OCI-LY3 (cell line): ENCODE measurements around the gene DECR2.

ENCODE experiments used
- H2AFZ ChIP-seq: fragments of 200-600, 300-600 bp; shearing (Covaris generic); 2 replicates; pipeline ENCODE4 v1.6.0; 2014; ENCODE audit warnings: antibody characterized with exemption, low read depth, low read length
- H3K27ac ChIP-seq: fragments of 200-600, 300-600 bp; sonication (generic); 2 replicates; pipeline ENCODE4 v1.5.1; 2014; ENCODE audit warnings: mild to moderate bottlenecking, low read length, moderate library complexity, mixed read lengths
- H3K27me3 ChIP-seq: fragments of 200-600, 300-600 bp; sonication (generic); 2 replicates; pipeline ENCODE4 v1.6.1; 2014; ENCODE audit warnings: low read depth, low read length, mixed read lengths
- H3K36me3 ChIP-seq: fragments of 200-600, 300-600 bp; sonication (generic); replicated peaks from 2 replicates; pipeline ENCODE3; 2014; ENCODE audit warnings: low read depth, low read length, mixed read lengths
- H3K4me1 ChIP-seq: fragments of 300-600, 200-600 bp; sonication (generic); 2 replicates; pipeline ENCODE4 v1.6.1; 2014; ENCODE audit warnings: low read length, mixed read lengths
- H3K4me2 ChIP-seq: fragments of 200-600, 300-600 bp; sonication (generic); 2 replicates; pipeline ENCODE4 v1.6.1; 2014; ENCODE audit warnings: low read length, mixed read lengths
- H3K4me3 ChIP-seq: fragments of 300-600, 200-600 bp; sonication (generic); 2 replicates; pipeline ENCODE4 v1.5.1; 2014; ENCODE audit warnings: antibody characterized with exemption, mild to moderate bottlenecking, low read length, moderate library complexity
- H3K79me2 ChIP-seq: fragments of 300-600, 200-600 bp; shearing (Covaris generic); 2 replicates; pipeline ENCODE4 v1.6.1; 2014; ENCODE audit warnings: mild to moderate bottlenecking, low read length, mixed read lengths
- H3K9ac ChIP-seq: fragments of 300-600, 200-600 bp; shearing (Covaris generic); 2 replicates; pipeline ENCODE4 v1.6.0; 2014; ENCODE audit warnings: mild to moderate bottlenecking, low read length, moderate library complexity
- H3K9me3 ChIP-seq: fragments of 200-600, 300-600 bp; shearing (Covaris generic); 2 replicates; pipeline ENCODE4 v1.6.1; 2014; ENCODE audit warnings: low read length, mixed read lengths; ENCODE audit not compliant: insufficient read depth
- H4K20me1 ChIP-seq: fragments of 200-600, 300-600 bp; sonication (generic); 2 replicates; pipeline ENCODE4 v1.6.1; 2016; ENCODE audit warnings: low read length, mixed read lengths; ENCODE audit not compliant: insufficient read depth
- EZH2phosphoT487 ChIP-seq: fragments of 200-600 bp; shearing (Covaris generic); IDR thresholded peaks from 2 replicates; pipeline ENCODE4 v1.6.1; 2018; ENCODE audit warnings: antibody characterized with exemption, mixed run types, low read depth
- TF ChIP-seq, protein P1 (sequence below): fragments of 200-600, 300-600 bp; sonication (generic); IDR thresholded peaks from 2 replicates; pipeline ENCODE4 v1.5.1; 2014; ENCODE audit warnings: antibody characterized with exemption, low read length, low read depth

DECR2 gene

DNA sequence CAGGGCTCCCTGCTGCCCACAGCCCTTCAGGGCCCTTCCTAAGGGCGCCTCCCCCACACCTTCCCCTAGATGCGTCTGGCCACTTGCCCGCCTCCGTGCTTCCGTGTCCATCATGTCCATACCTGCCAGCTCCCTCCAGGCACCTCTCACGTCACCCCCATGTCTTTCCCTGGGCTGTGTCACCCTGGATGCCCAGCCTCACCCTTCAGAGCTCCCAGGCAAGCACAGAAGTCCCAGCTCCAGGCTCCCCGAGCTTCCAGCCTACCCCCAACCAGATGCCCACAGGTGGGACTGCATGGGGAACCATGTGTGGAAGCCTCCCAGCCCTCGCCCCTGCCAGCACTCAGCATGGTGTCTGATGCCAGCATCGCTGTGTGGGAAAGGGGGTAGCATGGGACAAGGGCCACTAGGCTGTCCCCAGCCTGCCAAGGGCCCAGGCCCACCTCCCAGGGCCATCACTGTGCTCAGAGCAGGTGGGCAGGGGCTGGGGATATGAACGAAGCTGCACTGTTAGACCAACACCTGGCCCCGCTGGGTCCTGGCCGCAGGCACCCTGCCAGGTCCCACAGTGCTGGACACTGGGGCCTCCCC, 47.3 kb upstream of the DECR2 start:
- Histone ChIP-seq H3K9ac (no peak overlapping the region), H3K4me3 (no peak overlapping the region), H3K79me2 (peaks cover 27% of the 10 kb centered on the region), H3K36me3 (peaks cover 6% of the 10 kb centered on the region), H4K20me1 (peaks cover 6% of the 10 kb centered on the region; the same call in 1 of the 2 replicates), H3K4me1 (peaks cover 5% of the 10 kb centered on the region), H3K27me3 (no peaks in the 10 kb centered on the region), H3K9me3 (no peaks in the 10 kb centered on the region), H2AFZ (no peak overlapping the region), H3K27ac (no peak overlapping the region), H3K4me2 (no peak overlapping the region)
- TF ChIP-seq EZH2phosphoT487 = no peak
- TF ChIP-seq, protein P1, sequence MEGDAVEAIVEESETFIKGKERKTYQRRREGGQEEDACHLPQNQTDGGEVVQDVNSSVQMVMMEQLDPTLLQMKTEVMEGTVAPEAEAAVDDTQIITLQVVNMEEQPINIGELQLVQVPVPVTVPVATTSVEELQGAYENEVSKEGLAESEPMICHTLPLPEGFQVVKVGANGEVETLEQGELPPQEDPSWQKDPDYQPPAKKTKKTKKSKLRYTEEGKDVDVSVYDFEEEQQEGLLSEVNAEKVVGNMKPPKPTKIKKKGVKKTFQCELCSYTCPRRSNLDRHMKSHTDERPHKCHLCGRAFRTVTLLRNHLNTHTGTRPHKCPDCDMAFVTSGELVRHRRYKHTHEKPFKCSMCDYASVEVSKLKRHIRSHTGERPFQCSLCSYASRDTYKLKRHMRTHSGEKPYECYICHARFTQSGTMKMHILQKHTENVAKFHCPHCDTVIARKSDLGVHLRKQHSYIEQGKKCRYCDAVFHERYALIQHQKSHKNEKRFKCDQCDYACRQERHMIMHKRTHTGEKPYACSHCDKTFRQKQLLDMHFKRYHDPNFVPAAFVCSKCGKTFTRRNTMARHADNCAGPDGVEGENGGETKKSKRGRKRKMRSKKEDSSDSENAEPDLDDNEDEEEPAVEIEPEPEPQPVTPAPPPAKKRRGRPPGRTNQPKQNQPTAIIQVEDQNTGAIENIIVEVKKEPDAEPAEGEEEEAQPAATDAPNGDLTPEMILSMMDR = no peak

- Histone ChIP-seq H4K20me1 (peaks cover 5% of the 10 kb centered on the region; the same call in 1 of the 2 replicates), H3K79me2 (peaks cover 21% of the 10 kb centered on the region), H3K27me3 (no peaks in the 10 kb centered on the region), H2AFZ (no peak overlapping the region), H3K9me3 (no peaks in the 10 kb centered on the region), H3K36me3 (peaks cover 6% of the 10 kb centered on the region), H3K4me3 (no peak overlapping the region), H3K4me2 (no peak overlapping the region), H3K9ac (no peak overlapping the region), H3K27ac (no peak overlapping the region), H3K4me1 (peaks cover 5% of the 10 kb centered on the region)
- no peak for TF ChIP-seq EZH2phosphoT487
- TF ChIP-seq, protein P1 = no peak
Observed at GRCh38 chr16:354971-355461, 46.7 kb upstream of the DECR2 start.

GRCh38 chr16:356741-357140, 44.9 kb upstream of the DECR2 start:
- peaks cover 4% of the 10 kb centered on the region; the same call in 1 of the 2 replicates for H3K79me2 ChIP-seq
- no peaks in the 10 kb centered on the region for H3K9me3 ChIP-seq
- H4K20me1 ChIP-seq = no peaks in the 10 kb centered on the region
- TF ChIP-seq EZH2phosphoT487 = no peak
- TF ChIP-seq, protein P1 = no peak
- H3K27ac ChIP-seq = no peak overlapping the region
- H3K4me2 ChIP-seq = no peak overlapping the region
- peaks cover 3% of the 10 kb centered on the region; the same call in 1 of the 2 replicates for H3K4me1 ChIP-seq
- H3K27me3 ChIP-seq = no peaks in the 10 kb centered on the region
- H3K4me3 ChIP-seq = no peak overlapping the region
- no peaks in the 10 kb centered on the region for H3K36me3 ChIP-seq
- H2AFZ ChIP-seq = no peak overlapping the region
- H3K9ac ChIP-seq = no peak overlapping the region

- H2AFZ ChIP-seq = no peak overlapping the region
- H3K9ac ChIP-seq = no peak overlapping the region
- H4K20me1 ChIP-seq = no peaks in the 10 kb centered on the region
- no peak overlapping the region for H3K4me3 ChIP-seq
- H3K27ac ChIP-seq = no peak overlapping the region
- H3K36me3 ChIP-seq = no peaks in the 10 kb centered on the region
- no peaks in the 10 kb centered on the region for H3K9me3 ChIP-seq
- TF ChIP-seq EZH2phosphoT487 = no peak
- H3K4me2 ChIP-seq = no peak overlapping the region
- H3K4me1 ChIP-seq = no peaks in the 10 kb centered on the region; the same call in 1 of the 2 replicates
- no peaks in the 10 kb centered on the region for H3K27me3 ChIP-seq
- H3K79me2 ChIP-seq = no peaks in the 10 kb centered on the region
Observed at GRCh38 chr16:359067-359763, 42.5 kb upstream of the DECR2 start.
